Endothelial cell of umbilical vein (primary cell): ENCODE results near the gene IL23A.

Experiments used
- CTCF ChIP-seq, 2 donors: IDR thresholded peaks; 1 replicate in 1 of 2; 2 replicates in 1 of 2; pipeline ENCODE4 v1.5.1; 2011; ENCODE audit warnings: low read length in 2 of 2, mild to moderate bottlenecking in 2 of 2, moderate library complexity in 2 of 2, control low read depth in 1 of 2, inconsistent platforms in 1 of 2, low read depth in 1 of 2; ENCODE audit not compliant: insufficient read depth in 1 of 2; ENCODE audit errors: extremely low read depth in 1 of 2
- JUN ChIP-seq: IDR thresholded peaks from 2 replicates; pipeline ENCODE4 v1.6.1; 2011; ENCODE audit warnings: borderline replicate concordance, low read depth; ENCODE audit not compliant: insufficient read length, insufficient read depth
- POLR2A ChIP-seq: IDR thresholded peaks from 2 replicates; pipeline ENCODE4 v1.6.1; 2012; ENCODE audit warnings: low read depth, mild to moderate bottlenecking, control low read depth, low read length

- TF ChIP-seq JUN (no peak), POLR2A (no peak), CTCF (IDR thresholded peaks at IDR 0.05; ENCODE audit: extremely low read depth in 1 of 2, insufficient read depth in 1 of 2, low read depth in 1 of 2, low read length in 2 of 2) (no peak)
Observed at GRCh38 chr12:56348776-56349175, 10.1 kb downstream of the IL23A start.
